Measurements from ENCODE around the gene UBE2N. TPM values are rescaled to one million over a fixed set of nuclear protein-coding genes. Genes with fewer than 3 reads are reported as not detected.
"Not testable (repeated sequence)": the region's sequence is repeated elsewhere in the genome, so short reads cannot be mapped to it uniquely, and the experiment has no call there.

UBE2N gene
- total and polyA plus RNA-seq, 3 donors from 2014 or later = 99.4 to 368 (median 181) TPM

GRCh38 chr12:93402333-93403311 is 39.1 kb downstream of the UBE2N start:
- H3K36me3 ChIP-seq (ENCODE audit: low read depth, missing control alignments) = no peaks in the 10 kb centered on the region
- WGBS, 2 donors = 92 to 93% methylated on average over 11 of the region's 11 CpGs
- H3K27me3 ChIP-seq = no peaks in the 10 kb centered on the region
- H3K4me1 ChIP-seq = no peaks in the 10 kb centered on the region
- TF ChIP-seq CTCF (IDR thresholded peaks at IDR 0.05) (no peak), POLR2A (IDR thresholded peaks at IDR 0.05) (no peak)
- H3K27ac ChIP-seq = no peak overlapping the region
- intact Hi-C loops (cut with DNase I; ENCODE audit: low total_unique reads) = no loop called here
- no peaks in the 10 kb centered on the region for H3K9me3 ChIP-seq
- no peak overlapping the region for H3K4me3 ChIP-seq
- no peak for DNase-seq

- DNase-seq = not testable (repeated sequence)
Observed at GRCh38 chr12:93399183-93399863, 42.4 kb downstream of the UBE2N start.

GRCh38 chr12:93397412-93397811 is 44.3 kb downstream of the UBE2N start:
- Histone ChIP-seq H3K27me3 (no peaks in the 10 kb centered on the region), H3K36me3 (ENCODE audit: low read depth, missing control alignments) (no peaks in the 10 kb centered on the region), H3K4me1 (no peaks in the 10 kb centered on the region), H3K27ac (no peak overlapping the region), H3K4me3 (no peak overlapping the region), H3K9me3 (no peaks in the 10 kb centered on the region)
- no peak for DNase-seq
- no peak for TF ChIP-seq POLR2A (IDR thresholded peaks at IDR 0.05)
- TF ChIP-seq CTCF (IDR thresholded peaks at IDR 0.05) = no peak
- intact Hi-C loops (cut with DNase I; ENCODE audit: low total_unique reads) = loop anchor here (10.0 kb wide), 1 partner anchor 413 kb away; no protein-coding TSS in a partner anchor
- WGBS, 2 donors = 86 to 88% methylated on average over 12 of the region's 12 CpGs

More at GRCh38 chr12:93399183-93399863, 42.4 kb downstream of the UBE2N start:
- not testable (repeated sequence) for H3K27ac ChIP-seq; H3K27me3 ChIP-seq; H3K9me3 ChIP-seq; H3K4me3 ChIP-seq; H3K4me1 ChIP-seq; H3K36me3 ChIP-seq (ENCODE audit: low read depth, missing control alignments)
- intact Hi-C loops (cut with DNase I; ENCODE audit: low total_unique reads) = loop anchor here (10.0 kb wide), 1 partner anchor 415 kb away; no protein-coding TSS in a partner anchor
- WGBS, 2 donors = 67 to 68% methylated on average over 2 of the region's 5 CpGs

- intact Hi-C loops (cut with DNase I; ENCODE audit: low total_unique reads) = loop anchor here (10.0 kb wide), 1 partner anchor 409 kb away; no protein-coding TSS in a partner anchor
- WGBS, 2 donors = 75 to 81% methylated on average over 2 of the region's 2 CpGs
Observed at GRCh38 chr12:93393425-93393824, 48.3 kb downstream of the UBE2N start.

More at GRCh38 chr12:93393425-93393824, 48.3 kb downstream of the UBE2N start:
- Histone ChIP-seq H3K4me3 (no peak overlapping the region), H3K9me3 (no peaks in the 10 kb centered on the region), H3K27ac (no peak overlapping the region), H3K36me3 (ENCODE audit: low read depth, missing control alignments) (no peaks in the 10 kb centered on the region), H3K4me1 (peaks cover 5% of the 10 kb centered on the region), H3K27me3 (no peaks in the 10 kb centered on the region)
- no peak for TF ChIP-seq CTCF (IDR thresholded peaks at IDR 0.05)
- TF ChIP-seq POLR2A (IDR thresholded peaks at IDR 0.05) = no peak
- DNase-seq = no peak
